Panc1 (cell line): ENCODE data around the gene OR11A1.

Source experiments
- SIN3A ChIP-seq: IDR thresholded peaks from 2 replicates; pipeline ENCODE4 v1.6.1; 2012; ENCODE audit warnings: low read depth, mild to moderate bottlenecking, low read length, moderate library complexity, borderline replicate concordance; ENCODE audit not compliant: insufficient read depth
- TF ChIP-seq, protein P1 (sequence below): fragments of 450-650 bp; IDR thresholded peaks from 2 replicates; pipeline ENCODE4 v1.5.1; 2017; ENCODE audit warnings: mild to moderate bottlenecking
- TF ChIP-seq, protein P2 (sequence below), 2 experiments: IDR thresholded peaks; 2 replicates each; pipeline ENCODE4 v1.6.1; 2011 to 2012; ENCODE audit warnings: low read depth in 2 of 2, control low read depth in 1 of 2, low read length in 1 of 2, mild to moderate bottlenecking in 1 of 2, moderate library complexity in 1 of 2; ENCODE audit not compliant: insufficient read depth in 1 of 2

DNA sequence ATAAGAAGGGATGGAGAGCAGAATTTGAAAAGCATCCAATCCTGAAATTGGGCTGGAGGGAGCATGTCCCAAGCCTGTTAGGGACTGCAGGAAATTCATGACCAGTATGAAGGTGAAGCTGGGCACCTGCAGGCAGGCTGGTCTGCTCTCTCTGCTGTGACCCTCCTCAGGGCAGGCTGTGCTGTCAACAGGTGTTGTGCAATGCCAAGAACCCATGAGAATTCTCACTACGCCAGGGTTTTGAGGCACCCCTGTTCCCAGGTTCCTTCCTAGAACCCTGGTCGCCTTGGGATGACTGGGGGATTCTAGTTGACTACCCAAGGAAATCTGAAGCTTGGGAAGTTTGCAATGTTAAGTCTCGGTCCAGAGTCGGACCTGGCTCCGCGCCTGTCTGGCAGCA is 44.2 kb upstream of the OR11A1 start:
- TF ChIP-seq, protein P1, sequence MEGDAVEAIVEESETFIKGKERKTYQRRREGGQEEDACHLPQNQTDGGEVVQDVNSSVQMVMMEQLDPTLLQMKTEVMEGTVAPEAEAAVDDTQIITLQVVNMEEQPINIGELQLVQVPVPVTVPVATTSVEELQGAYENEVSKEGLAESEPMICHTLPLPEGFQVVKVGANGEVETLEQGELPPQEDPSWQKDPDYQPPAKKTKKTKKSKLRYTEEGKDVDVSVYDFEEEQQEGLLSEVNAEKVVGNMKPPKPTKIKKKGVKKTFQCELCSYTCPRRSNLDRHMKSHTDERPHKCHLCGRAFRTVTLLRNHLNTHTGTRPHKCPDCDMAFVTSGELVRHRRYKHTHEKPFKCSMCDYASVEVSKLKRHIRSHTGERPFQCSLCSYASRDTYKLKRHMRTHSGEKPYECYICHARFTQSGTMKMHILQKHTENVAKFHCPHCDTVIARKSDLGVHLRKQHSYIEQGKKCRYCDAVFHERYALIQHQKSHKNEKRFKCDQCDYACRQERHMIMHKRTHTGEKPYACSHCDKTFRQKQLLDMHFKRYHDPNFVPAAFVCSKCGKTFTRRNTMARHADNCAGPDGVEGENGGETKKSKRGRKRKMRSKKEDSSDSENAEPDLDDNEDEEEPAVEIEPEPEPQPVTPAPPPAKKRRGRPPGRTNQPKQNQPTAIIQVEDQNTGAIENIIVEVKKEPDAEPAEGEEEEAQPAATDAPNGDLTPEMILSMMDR, result no peak
- TF ChIP-seq SIN3A, result no peak
- TF ChIP-seq, protein P2, sequence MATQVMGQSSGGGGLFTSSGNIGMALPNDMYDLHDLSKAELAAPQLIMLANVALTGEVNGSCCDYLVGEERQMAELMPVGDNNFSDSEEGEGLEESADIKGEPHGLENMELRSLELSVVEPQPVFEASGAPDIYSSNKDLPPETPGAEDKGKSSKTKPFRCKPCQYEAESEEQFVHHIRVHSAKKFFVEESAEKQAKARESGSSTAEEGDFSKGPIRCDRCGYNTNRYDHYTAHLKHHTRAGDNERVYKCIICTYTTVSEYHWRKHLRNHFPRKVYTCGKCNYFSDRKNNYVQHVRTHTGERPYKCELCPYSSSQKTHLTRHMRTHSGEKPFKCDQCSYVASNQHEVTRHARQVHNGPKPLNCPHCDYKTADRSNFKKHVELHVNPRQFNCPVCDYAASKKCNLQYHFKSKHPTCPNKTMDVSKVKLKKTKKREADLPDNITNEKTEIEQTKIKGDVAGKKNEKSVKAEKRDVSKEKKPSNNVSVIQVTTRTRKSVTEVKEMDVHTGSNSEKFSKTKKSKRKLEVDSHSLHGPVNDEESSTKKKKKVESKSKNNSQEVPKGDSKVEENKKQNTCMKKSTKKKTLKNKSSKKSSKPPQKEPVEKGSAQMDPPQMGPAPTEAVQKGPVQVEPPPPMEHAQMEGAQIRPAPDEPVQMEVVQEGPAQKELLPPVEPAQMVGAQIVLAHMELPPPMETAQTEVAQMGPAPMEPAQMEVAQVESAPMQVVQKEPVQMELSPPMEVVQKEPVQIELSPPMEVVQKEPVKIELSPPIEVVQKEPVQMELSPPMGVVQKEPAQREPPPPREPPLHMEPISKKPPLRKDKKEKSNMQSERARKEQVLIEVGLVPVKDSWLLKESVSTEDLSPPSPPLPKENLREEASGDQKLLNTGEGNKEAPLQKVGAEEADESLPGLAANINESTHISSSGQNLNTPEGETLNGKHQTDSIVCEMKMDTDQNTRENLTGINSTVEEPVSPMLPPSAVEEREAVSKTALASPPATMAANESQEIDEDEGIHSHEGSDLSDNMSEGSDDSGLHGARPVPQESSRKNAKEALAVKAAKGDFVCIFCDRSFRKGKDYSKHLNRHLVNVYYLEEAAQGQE (IDR thresholded peaks at IDR 0.05; ENCODE audit: insufficient read depth in 1 of 2, low read depth in 2 of 2, low read length in 1 of 2), result no peak
